ENCODE results near the gene GPR137.
"Not testable (repeated sequence)": the region's sequence is repeated elsewhere in the genome, so short reads cannot be mapped to it uniquely, and the experiment has no call there.

DNA sequence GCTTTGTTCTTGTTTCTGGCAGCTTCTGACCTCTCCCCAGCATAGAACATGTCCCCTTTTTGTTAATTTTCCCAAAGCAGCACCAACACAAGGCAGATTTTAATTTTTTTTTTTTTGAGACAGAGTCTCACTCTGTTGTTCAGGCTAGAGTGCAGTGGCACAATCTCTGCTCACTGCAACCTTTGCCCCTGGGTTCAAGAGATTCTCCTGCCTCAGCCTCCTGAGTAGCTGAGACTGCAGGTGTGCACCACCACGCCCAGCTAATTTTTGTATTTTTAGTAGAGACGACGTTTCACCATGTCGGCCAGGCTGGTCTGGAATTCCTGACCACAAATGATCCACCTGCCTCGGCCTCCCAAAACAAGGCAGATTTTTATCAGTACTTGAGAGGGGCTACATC, 22.1 kb downstream of the GPR137 start:
- not testable (repeated sequence) for TF ChIP-seq MEF2A (IDR thresholded peaks at IDR 0.05; ENCODE audit: insufficient read depth, low read depth, low read length); RAD21 (IDR thresholded peaks at IDR 0.05; ENCODE audit: insufficient read depth, low read depth, low read length); CTCF (IDR thresholded peaks at IDR 0.05 in 2 of 3, conservative IDR thresholded peaks at IDR 0.05 in 1 of 3; ENCODE audit: control insufficient read depth in 2 of 3, extremely low read depth in 1 of 3, insufficient read depth in 1 of 3, low read depth in 3 of 3, low read length in 3 of 3); EZH2 (IDR thresholded peaks at IDR 0.05; ENCODE audit: borderline replicate concordance, control insufficient read depth, low read depth, low read length); MYC (IDR thresholded peaks at IDR 0.05; ENCODE audit: insufficient read depth, insufficient read length, insufficient replicate concordance, low read length, severe bottlenecking); HCFC1 (IDR thresholded peaks at IDR 0.05; ENCODE audit: low read length); FOXK2 (IDR thresholded peaks at IDR 0.05)
